GM20000 (cell line): ENCODE data around the gene OR10A7.

Experiments used
- DNase-seq: peaks from one replicate; pipeline ENCODE4 v3.0.0; 2012; ENCODE audit warnings: low spot score
- TF ChIP-seq, protein P1 (sequence below): IDR thresholded peaks from 2 replicates; pipeline ENCODE4 v1.5.1; 2012; ENCODE audit warnings: mild to moderate bottlenecking, control low read depth; ENCODE audit errors: extremely low read depth, missing control alignments

The OR10A7 gene

GRCh38 chr12:55226523-55226922 is 5.7 kb downstream of the OR10A7 start:
- TF ChIP-seq, protein P1, sequence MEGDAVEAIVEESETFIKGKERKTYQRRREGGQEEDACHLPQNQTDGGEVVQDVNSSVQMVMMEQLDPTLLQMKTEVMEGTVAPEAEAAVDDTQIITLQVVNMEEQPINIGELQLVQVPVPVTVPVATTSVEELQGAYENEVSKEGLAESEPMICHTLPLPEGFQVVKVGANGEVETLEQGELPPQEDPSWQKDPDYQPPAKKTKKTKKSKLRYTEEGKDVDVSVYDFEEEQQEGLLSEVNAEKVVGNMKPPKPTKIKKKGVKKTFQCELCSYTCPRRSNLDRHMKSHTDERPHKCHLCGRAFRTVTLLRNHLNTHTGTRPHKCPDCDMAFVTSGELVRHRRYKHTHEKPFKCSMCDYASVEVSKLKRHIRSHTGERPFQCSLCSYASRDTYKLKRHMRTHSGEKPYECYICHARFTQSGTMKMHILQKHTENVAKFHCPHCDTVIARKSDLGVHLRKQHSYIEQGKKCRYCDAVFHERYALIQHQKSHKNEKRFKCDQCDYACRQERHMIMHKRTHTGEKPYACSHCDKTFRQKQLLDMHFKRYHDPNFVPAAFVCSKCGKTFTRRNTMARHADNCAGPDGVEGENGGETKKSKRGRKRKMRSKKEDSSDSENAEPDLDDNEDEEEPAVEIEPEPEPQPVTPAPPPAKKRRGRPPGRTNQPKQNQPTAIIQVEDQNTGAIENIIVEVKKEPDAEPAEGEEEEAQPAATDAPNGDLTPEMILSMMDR = no peak
- no peak for DNase-seq

- TF ChIP-seq, protein P1 = no peak
- no peak for DNase-seq
These were observed 6.8 kb downstream of the OR10A7 start for GRCh38 chr12:55227643-55228042.

GRCh38 chr12:55244309-55244708 is 23.5 kb downstream of the OR10A7 start, which contains the start of gene OR6C74:
TSS of gene OR6C74 (plus strand) at chr12:55244609. CDS start at chr12:55247288, 2,679 bp downstream.
- TF ChIP-seq, protein P1 = no peak

DNA sequence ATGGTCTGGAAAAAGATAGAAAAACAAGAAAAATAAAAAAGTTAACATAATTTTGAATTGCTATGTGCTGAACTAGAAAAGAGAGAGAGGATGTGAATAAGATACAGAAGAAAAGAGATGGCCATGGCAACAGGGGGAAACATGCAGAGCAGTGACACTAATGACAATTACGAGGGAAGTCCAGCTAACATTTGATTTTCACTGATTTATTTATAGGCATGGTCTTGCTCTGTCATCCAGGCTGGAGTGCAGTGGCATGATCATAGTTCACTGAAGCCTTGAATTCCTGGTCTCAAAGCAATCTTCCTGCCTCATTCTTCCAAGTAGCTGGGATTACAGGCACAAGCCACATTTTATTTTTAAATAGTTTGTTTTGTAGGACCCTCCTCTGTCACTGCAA is 25.3 kb downstream of the OR10A7 start:
- TF ChIP-seq, protein P1 = no peak
- DNase-seq = no peak

More at GRCh38 chr12:55244309-55244708, 23.5 kb downstream of the OR10A7 start, which contains the start of gene OR6C74:
- no peak for DNase-seq

GRCh38 chr12:55250944-55251343 is 30.1 kb downstream of the OR10A7 start:
- DNase-seq = no peak
- TF ChIP-seq, protein P1 = no peak

- no peak for DNase-seq
These were observed 32.5 kb downstream of the OR10A7 start for GRCh38 chr12:55253281-55253680.

DNA sequence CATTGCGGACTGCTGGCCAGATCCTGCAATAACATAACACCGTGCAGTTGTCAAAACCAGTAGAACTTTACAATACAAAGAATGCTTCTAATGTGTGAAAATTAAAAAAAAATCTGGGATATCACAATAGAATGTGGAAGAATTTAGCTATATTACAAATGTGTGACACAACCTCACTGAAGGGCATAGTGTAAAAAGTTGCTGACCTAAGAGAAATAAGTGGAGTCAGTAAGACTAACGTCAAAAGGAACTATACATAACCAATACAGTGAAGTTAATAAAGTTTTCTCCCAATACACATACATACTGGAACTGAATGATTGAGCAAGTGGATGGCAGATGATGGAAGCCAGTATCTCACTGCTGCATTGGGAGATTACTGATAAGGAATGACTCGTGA is 36.0 kb downstream of the OR10A7 start:
- no peak for DNase-seq
- TF ChIP-seq, protein P1 = no peak

More at GRCh38 chr12:55253281-55253680, 32.5 kb downstream of the OR10A7 start:
- TF ChIP-seq, protein P1 = no peak
